GM21737 (cell line): ENCODE results near the gene NAAA.
"Not testable (repeated sequence)": the region's sequence is repeated elsewhere in the genome, so short reads cannot be mapped to it uniquely, and the experiment has no call there.

Source experiments
- ATAC-seq: cut with Tn5 transposase; IDR thresholded peaks from one replicate; pipeline ENCODE4 v1.9.1; 2021; ENCODE audit warnings: mild to moderate bottlenecking, moderate library complexity; ENCODE audit not compliant: unreplicated experiment

Gene NAAA

GRCh38 chr4:75920327-75920726 is 20.5 kb downstream of the NAAA start:
- no peak for ATAC-seq

GRCh38 chr4:75919920-75920319 is 20.9 kb downstream of the NAAA start:
- ATAC-seq, result no peak

- ATAC-seq, result no peak
These were observed 24.6 kb downstream of the NAAA start for GRCh38 chr4:75916091-75916661.

GRCh38 chr4:75912968-75913367 is 27.8 kb downstream of the NAAA start:
- no peak for ATAC-seq

GRCh38 chr4:75910831-75911230 is 30.0 kb downstream of the NAAA start:
- not testable (repeated sequence) for ATAC-seq

- no peak for ATAC-seq
These were observed 31.4 kb downstream of the NAAA start for GRCh38 chr4:75909405-75909804.

- no peak for ATAC-seq
These were observed 32.3 kb downstream of the NAAA start for GRCh38 chr4:75908555-75908954.

- no peak for ATAC-seq
These were observed 32.8 kb downstream of the NAAA start for GRCh38 chr4:75907966-75908365.

GRCh38 chr4:75904076-75904475 is 36.7 kb downstream of the NAAA start:
- no peak for ATAC-seq

GRCh38 chr4:75902352-75902751 is 38.5 kb downstream of the NAAA start, which contains the start of gene PPEF2:
Gene PPEF2 (minus strand): TSS chr4:75902452. CDS start chr4:75896325, 6,127 bp downstream.
- ATAC-seq, result no peak

GRCh38 chr4:75898536-75898935 is 42.3 kb downstream of the NAAA start:
- ATAC-seq, result no peak

- no peak for ATAC-seq
These were observed 45.0 kb downstream of the NAAA start for GRCh38 chr4:75895744-75896314.

- ATAC-seq, result no peak
These were observed 48.3 kb downstream of the NAAA start for GRCh38 chr4:75892508-75892907.

- no peak for ATAC-seq
These were observed 49.2 kb downstream of the NAAA start for GRCh38 chr4:75891611-75892010.

- ATAC-seq, result no peak
These were observed 51.1 kb downstream of the NAAA start for GRCh38 chr4:75889537-75890199.

- no peak for ATAC-seq
These were observed 54.7 kb downstream of the NAAA start for GRCh38 chr4:75886104-75886503.

GRCh38 chr4:75881476-75881875 is 59.3 kb downstream of the NAAA start:
- ATAC-seq, result no peak

- ATAC-seq, result no peak
These were observed 60.5 kb downstream of the NAAA start for GRCh38 chr4:75880278-75880677.

- no peak for ATAC-seq
These were observed 62.5 kb downstream of the NAAA start for GRCh38 chr4:75878246-75878756.

GRCh38 chr4:75876218-75876617 is 64.6 kb downstream of the NAAA start:
- ATAC-seq, result no peak

- no peak for ATAC-seq
These were observed 71.7 kb downstream of the NAAA start for GRCh38 chr4:75869100-75869499.

GRCh38 chr4:75867130-75867529 is 73.7 kb downstream of the NAAA start:
- no peak for ATAC-seq
